ENCODE results near the gene ZSWIM8. TPM values are rescaled to one million over a fixed set of nuclear protein-coding genes. Genes with fewer than 3 reads are reported as not detected.

The ZSWIM8 gene
- total RNA-seq, 1 experiment from 2014 or later: 59.1 TPM

DNA sequence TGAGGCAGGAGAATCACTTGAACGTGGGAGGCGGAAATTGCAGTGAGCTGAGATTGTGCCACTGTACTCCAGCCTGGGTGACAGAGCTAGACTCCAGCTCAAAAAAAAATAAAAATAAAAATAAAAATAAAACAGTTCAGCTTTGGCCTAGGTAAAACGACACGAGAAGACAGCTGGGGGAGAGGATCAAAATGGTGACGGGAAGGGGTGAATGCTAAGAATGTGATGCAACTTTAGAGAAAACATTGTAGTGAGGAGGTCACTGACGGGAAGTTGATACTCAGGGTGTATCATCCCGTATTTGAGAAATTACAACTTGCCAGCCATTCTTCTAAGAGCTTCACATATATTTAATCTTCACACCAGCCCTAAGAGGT, 24.9 kb downstream of the ZSWIM8 start:
- Mint-ChIP-seq H3K27ac (no peak overlapping the region), H3K9me3 (no peaks in the 10 kb centered on the region), H3K4me1 (peaks cover 10% of the 10 kb centered on the region), H3K27me3 (ENCODE audit: low read depth) (no peaks in the 10 kb centered on the region), H3K36me3 (peaks cover 26% of the 10 kb centered on the region), H3K4me3 (peak overlapping the region; percentile 75)
- no peak for TF ChIP-seq FOXJ3 (CRISPR knock-in tag; IDR thresholded peaks at IDR 0.05; ENCODE audit: borderline replicate concordance)
- TF ChIP-seq ATF1 (CRISPR knock-in tag; IDR thresholded peaks at IDR 0.05): no peak
- no peak for TF ChIP-seq ZNF396 (CRISPR knock-in tag; IDR thresholded peaks at IDR 0.05; ENCODE audit: borderline replicate concordance)
- TF ChIP-seq, protein P1, sequence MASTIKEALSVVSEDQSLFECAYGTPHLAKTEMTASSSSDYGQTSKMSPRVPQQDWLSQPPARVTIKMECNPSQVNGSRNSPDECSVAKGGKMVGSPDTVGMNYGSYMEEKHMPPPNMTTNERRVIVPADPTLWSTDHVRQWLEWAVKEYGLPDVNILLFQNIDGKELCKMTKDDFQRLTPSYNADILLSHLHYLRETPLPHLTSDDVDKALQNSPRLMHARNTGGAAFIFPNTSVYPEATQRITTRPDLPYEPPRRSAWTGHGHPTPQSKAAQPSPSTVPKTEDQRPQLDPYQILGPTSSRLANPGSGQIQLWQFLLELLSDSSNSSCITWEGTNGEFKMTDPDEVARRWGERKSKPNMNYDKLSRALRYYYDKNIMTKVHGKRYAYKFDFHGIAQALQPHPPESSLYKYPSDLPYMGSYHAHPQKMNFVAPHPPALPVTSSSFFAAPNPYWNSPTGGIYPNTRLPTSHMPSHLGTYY (CRISPR knock-in tag; IDR thresholded peaks at IDR 0.05): no peak
- no peak for TF ChIP-seq GABPB1 (CRISPR knock-in tag; IDR thresholded peaks at IDR 0.05)
- TF ChIP-seq, protein P2, sequence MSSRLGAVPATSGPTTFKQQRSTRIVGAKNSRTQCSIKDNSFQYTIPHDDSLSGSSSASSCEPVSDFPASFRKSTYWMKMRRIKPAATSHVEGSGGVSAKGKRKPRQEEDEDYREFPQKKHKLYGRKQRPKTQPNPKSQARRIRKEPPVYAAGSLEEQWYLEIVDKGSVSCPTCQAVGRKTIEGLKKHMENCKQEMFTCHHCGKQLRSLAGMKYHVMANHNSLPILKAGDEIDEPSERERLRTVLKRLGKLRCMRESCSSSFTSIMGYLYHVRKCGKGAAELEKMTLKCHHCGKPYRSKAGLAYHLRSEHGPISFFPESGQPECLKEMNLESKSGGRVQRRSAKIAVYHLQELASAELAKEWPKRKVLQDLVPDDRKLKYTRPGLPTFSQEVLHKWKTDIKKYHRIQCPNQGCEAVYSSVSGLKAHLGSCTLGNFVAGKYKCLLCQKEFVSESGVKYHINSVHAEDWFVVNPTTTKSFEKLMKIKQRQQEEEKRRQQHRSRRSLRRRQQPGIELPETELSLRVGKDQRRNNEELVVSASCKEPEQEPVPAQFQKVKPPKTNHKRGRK (CRISPR knock-in tag; IDR thresholded peaks at IDR 0.05; ENCODE audit: borderline replicate concordance): no peak
- TF ChIP-seq, protein P3, sequence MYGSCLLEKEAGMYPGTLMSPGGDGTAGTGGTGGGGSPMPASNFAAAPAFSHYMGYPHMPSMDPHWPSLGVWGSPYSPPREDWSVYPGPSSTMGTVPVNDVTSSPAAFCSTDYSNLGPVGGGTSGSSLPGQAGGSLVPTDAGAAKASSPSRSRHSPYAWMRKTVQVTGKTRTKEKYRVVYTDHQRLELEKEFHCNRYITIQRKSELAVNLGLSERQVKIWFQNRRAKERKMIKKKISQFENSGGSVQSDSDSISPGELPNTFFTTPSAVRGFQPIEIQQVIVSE (CRISPR knock-in tag; IDR thresholded peaks at IDR 0.05; ENCODE audit: borderline replicate concordance): no peak
- TF ChIP-seq, protein P4, sequence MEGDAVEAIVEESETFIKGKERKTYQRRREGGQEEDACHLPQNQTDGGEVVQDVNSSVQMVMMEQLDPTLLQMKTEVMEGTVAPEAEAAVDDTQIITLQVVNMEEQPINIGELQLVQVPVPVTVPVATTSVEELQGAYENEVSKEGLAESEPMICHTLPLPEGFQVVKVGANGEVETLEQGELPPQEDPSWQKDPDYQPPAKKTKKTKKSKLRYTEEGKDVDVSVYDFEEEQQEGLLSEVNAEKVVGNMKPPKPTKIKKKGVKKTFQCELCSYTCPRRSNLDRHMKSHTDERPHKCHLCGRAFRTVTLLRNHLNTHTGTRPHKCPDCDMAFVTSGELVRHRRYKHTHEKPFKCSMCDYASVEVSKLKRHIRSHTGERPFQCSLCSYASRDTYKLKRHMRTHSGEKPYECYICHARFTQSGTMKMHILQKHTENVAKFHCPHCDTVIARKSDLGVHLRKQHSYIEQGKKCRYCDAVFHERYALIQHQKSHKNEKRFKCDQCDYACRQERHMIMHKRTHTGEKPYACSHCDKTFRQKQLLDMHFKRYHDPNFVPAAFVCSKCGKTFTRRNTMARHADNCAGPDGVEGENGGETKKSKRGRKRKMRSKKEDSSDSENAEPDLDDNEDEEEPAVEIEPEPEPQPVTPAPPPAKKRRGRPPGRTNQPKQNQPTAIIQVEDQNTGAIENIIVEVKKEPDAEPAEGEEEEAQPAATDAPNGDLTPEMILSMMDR (IDR thresholded peaks at IDR 0.05): no peak
- TF ChIP-seq ESRRA (CRISPR knock-in tag; IDR thresholded peaks at IDR 0.05; ENCODE audit: borderline replicate concordance): no peak
- TF ChIP-seq, protein P5, sequence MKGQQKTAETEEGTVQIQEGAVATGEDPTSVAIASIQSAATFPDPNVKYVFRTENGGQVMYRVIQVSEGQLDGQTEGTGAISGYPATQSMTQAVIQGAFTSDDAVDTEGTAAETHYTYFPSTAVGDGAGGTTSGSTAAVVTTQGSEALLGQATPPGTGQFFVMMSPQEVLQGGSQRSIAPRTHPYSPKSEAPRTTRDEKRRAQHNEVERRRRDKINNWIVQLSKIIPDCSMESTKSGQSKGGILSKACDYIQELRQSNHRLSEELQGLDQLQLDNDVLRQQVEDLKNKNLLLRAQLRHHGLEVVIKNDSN (CRISPR knock-in tag; IDR thresholded peaks at IDR 0.05): no peak
- no peak for TF ChIP-seq ZBTB21 (CRISPR knock-in tag; IDR thresholded peaks at IDR 0.05; ENCODE audit: borderline replicate concordance)
- TF ChIP-seq, protein P6, sequence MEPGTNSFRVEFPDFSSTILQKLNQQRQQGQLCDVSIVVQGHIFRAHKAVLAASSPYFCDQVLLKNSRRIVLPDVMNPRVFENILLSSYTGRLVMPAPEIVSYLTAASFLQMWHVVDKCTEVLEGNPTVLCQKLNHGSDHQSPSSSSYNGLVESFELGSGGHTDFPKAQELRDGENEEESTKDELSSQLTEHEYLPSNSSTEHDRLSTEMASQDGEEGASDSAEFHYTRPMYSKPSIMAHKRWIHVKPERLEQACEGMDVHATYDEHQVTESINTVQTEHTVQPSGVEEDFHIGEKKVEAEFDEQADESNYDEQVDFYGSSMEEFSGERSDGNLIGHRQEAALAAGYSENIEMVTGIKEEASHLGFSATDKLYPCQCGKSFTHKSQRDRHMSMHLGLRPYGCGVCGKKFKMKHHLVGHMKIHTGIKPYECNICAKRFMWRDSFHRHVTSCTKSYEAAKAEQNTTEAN (CRISPR knock-in tag; IDR thresholded peaks at IDR 0.05): no peak
- no peak for TF ChIP-seq ZNF219 (CRISPR knock-in tag; IDR thresholded peaks at IDR 0.05; ENCODE audit: borderline replicate concordance)
- TF ChIP-seq ZNF416 (CRISPR knock-in tag; IDR thresholded peaks at IDR 0.05): no peak
- TF ChIP-seq ETV6 (CRISPR knock-in tag; IDR thresholded peaks at IDR 0.05): no peak
- TF ChIP-seq, protein P7, sequence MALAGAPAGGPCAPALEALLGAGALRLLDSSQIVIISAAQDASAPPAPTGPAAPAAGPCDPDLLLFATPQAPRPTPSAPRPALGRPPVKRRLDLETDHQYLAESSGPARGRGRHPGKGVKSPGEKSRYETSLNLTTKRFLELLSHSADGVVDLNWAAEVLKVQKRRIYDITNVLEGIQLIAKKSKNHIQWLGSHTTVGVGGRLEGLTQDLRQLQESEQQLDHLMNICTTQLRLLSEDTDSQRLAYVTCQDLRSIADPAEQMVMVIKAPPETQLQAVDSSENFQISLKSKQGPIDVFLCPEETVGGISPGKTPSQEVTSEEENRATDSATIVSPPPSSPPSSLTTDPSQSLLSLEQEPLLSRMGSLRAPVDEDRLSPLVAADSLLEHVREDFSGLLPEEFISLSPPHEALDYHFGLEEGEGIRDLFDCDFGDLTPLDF (CRISPR knock-in tag; IDR thresholded peaks at IDR 0.05): no peak
- TF ChIP-seq RELA (CRISPR knock-in tag; IDR thresholded peaks at IDR 0.05; ENCODE audit: borderline replicate concordance): no peak
- no peak for TF ChIP-seq NR3C1 (CRISPR knock-in tag; conservative IDR thresholded peaks at IDR 0.05; ENCODE audit: low read depth)
- TF ChIP-seq, protein P8, sequence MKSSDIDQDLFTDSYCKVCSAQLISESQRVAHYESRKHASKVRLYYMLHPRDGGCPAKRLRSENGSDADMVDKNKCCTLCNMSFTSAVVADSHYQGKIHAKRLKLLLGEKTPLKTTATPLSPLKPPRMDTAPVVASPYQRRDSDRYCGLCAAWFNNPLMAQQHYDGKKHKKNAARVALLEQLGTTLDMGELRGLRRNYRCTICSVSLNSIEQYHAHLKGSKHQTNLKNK (CRISPR knock-in tag; IDR thresholded peaks at IDR 0.05): no peak
- DNase-seq (ENCODE audit: low spot score): no peak
- no peak for ATAC-seq
- POLR2A ChIA-PET: interaction anchor here (1.0 kb wide), 1 partner anchor 10 kb away, joined by 3 read pairs; no protein-coding TSS in a partner anchor
- CTCF ChIA-PET: interaction anchor here (1.0 to 2.5 kb wide), 5 partner anchors 9 to 70 kb away, joined by 3 to 7 read pairs (median 3); partner anchors contain the start of gene CHCHD1

Data from WTC11 (cell line).